HG03432 (cell line): Measurements from ENCODE around the gene MAST3.
"Not testable (repeated sequence)": the region's sequence is repeated elsewhere in the genome, so short reads cannot be mapped to it uniquely, and the experiment has no call there.

Experiments used
- ATAC-seq: cut with Tn5 transposase; IDR thresholded peaks from one replicate; pipeline ENCODE4 v1.9.1; 2021; ENCODE audit warnings: mild to moderate bottlenecking, moderate library complexity; ENCODE audit not compliant: unreplicated experiment

Gene MAST3

DNA sequence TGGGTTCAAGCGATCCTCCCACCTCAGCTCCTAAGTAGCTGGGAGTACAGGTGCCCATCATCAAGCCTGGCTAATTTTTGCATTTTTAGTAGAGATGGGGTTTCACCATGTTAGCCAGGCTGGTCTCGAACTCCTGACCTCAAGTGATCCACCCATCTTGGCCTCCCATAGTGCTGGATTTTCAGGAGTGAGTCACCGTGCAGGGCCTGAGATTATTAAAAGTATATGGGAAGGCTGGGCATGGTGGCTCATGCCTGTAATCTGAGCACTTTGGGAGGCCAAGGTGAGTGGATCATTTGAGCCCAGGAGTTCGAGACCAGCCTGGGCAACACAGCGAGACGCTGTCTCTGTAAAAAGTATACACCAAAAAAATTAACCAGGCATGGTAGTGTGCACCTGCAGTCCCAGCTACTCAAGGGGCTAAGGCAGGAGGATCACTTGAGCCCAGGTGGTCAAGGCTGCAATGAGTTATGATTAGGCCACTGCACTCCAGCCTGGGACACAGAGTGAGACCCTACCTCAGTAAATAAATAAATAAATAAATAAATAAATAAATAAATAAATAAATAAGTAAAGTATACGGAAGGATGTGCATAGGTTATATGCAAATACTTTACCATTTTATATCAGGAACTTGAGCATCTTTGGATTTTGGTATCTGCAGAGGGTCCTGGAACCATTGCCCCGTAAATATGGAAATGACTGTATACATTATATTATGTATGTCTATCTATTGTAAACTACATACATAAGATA, 11.7 kb upstream of the MAST3 start:
- ATAC-seq, result no peak

DNA sequence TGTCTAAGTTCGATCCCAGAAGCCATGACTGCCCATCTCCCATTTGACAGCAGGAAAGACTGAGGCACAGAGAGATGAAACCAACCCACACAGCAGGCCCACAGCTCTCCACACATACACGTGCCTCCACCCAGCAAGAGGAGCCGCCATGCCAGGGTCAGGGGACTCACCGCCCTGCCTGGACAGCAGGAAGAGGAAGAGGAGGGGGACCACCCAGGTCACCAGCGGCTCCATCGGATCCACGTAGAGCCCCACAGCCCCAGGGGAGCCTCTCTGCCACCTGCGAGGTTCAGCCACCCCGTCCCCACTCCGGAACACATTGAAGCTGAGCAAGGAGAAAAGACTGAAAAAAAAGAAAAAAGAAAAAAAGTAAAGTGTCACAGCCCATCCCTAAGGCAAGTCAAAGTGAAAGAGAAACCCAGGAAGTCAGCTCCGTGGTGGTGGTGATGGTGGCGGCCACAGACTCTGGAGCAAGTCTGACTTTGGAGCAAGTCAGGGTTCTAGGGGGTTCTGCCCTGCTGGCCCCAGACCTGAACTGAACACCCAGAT, 10.9 kb upstream of the MAST3 start, which contains the start of gene IL12RB1:
Gene IL12RB1, minus strand, starts transcription at position 345 of the 549 bp plus-strand sequence. Its CDS starts 111 bp downstream, at position 234.
- no peak for ATAC-seq

DNA sequence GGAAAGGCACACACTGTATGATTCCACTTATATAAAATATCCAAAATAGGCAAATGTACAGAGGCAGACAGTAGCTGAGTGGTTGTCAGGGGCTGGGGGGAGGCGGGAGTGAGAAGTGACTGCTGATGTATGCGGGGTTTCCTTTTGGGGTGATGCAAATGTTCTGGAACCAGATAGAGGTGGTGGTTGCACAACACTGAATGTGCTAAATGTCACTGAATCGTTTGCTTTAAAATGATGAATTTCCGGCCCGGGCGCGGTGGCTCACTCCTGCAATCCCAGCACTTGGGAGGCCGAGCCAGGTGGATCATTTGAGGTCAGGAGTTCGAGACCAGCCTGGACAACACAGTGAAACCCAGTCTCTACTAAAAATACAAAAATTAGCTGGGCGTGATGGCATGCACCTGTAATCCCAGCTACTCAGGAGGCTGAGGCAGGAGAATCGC, 8.5 kb upstream of the MAST3 start:
- peak; percentile 43 for ATAC-seq

DNA sequence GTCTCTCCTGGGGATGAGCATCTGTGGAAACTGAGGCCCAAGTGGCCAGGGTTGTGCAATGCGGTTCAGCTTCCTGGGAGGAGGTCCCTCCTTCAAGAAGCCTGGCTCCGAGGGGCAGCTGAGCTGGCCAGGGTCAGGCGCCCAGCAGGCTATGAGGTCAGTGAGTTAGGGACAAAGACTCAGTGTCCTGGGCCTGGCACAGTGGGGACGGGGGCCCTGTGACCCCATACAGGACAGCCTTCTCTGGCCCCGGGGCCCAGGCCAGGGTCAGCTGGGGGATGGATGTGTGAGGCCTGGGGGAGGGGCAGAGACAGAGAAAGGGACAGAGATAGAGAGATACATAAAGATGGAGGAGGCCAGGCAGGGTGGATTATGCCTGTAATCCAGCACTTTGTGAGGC, 7.9 kb upstream of the MAST3 start:
- ATAC-seq, result no peak

DNA sequence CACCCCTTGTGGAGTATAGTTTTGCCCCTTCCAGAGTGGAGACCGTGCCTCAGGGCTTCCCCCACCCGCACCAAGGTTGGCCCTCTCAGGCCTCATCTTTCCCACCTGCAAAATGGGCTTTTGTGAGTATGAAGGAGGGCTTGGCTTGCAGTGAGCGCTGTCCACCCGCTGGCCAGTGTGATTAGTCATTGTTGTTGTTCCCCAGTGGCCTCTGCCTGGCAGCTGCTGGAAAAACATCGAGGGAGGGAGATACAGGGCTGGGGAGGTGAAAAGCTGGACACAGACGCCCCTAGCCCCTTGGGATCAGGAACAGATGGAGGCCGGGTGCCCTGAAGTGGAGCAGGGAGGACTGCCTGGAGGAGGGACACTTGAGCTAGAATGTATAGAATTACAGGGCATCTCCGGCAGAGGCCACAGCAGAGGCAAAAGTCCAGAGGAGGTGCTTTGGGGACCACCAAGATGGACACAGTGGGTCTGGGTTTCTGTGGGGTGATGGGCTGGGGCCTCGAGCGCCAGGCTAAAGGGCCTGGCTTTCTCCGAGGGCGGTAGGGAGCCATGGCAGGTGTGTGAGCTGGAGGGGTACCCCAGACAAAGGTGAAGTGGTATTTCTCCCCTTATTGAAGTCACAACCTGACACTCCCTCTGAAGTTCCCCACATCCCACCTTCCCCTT, 6.9 kb upstream of the MAST3 start:
- ATAC-seq, result no peak

DNA sequence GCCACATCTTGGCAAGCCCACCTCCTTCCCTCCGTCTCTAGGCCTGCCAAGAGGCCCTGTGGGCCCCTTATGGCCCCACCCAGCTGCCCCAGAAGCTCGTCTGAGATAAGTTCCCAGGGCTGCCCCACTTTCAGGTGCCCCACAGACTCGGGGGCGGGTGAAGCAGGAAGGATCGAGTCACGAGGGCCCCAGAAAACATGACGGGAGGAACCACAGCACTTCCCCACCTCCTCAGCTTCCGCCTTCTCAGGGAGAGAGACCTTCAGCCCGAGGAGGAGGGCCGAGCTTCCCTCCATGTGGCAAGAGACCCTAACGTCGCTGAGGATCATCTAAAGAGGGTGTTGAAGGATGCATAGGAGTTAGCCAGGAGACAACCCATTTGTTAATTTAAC, 6.4 kb upstream of the MAST3 start:
- ATAC-seq, result no peak

DNA sequence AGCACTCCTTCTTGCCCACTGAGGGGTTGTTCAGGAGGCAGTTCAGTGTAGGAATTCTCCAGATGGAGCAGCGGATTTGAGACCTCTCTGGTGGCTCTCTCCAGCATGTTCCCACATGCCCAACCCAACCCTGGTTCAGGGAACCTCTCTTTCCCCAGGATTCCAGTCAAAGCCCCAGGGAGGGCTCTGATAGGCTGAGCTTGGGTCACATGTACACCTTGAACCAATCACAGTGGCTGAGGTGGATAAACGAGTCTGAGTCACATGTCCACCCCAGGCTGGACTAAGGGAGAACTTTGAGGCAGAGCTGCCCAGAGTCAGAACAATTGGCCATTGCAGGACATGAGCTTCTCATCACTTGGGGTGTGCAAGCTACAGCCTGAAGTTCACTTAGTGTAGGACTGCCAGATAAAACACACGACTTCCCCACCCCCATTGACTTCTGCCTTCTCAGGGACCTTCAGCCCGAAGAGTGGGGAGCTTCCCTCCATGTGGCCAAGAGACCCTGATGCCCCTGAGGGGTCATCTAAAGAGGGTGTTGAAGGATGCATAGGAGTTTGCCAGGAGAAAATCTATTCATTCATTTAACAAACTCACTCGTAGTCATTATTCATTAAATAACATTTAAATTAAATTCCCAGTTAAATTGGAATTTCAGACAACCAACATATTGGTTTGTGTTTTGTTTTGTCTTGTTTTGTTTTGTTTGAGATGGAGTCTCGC, 4.0 kb upstream of the MAST3 start:
- ATAC-seq, result no peak

DNA sequence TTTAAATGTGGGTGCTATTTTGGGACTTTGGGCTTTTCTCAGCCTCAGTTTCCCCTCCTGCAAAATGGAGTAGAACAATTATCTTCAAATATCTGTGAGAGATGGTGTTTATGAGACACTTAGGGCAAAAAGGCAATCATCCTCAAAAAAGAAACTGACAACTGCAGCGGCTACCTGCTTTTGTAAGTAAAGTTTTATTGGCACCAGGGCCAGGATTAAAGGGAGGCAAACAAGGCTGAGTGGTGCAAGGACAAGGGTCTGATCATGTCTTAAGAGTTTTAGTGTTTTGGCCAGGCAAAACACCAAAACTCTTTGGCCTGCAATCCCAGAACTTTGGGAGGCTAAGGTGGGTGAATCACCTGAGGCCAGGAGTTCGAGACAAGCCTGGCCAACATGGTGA, 1.3 kb upstream of the MAST3 start:
- no peak for ATAC-seq

DNA sequence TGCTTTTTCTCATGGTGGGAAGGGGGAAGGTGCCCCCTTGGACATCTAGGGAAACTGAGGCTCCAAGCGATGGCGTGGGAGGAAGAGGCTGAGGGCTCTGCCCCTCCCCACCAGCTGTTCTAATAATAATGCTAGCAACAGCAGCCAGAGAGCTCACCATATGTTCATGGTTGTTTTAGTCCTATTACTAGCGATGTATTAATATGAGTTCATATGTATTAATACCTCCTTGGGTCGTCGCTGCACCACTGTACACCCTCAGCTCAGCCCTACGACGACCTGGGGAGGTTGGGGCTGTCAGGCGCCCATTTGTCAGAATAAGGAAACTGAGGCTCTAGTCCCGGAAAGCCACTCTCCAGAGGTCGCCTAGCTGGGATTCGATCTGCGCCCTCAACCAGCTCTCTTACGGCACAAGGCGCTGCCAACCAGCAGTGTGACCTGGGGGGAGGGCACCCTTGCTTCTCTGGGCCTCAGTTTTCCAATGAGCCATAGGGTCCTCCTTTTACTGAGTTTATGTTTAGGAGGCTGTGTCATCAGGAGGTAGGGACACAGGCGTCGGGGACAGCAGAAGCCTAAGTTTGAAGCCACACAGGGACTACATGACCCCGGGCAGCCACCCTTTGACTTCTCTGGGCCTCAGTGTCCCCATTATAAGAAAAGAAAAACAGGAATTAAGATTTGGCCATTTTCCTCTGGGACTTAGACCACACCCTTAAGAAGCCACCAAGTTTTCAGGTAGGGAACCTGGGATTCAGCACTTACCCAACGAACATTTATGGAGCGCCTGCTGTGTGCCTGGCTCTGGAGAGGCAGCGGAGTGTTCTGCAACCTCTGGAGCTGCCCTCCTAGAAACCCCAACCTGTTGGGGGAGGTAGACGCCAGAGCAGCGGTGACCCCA, 664 bp downstream of the MAST3 start:
- ATAC-seq, result no peak

DNA sequence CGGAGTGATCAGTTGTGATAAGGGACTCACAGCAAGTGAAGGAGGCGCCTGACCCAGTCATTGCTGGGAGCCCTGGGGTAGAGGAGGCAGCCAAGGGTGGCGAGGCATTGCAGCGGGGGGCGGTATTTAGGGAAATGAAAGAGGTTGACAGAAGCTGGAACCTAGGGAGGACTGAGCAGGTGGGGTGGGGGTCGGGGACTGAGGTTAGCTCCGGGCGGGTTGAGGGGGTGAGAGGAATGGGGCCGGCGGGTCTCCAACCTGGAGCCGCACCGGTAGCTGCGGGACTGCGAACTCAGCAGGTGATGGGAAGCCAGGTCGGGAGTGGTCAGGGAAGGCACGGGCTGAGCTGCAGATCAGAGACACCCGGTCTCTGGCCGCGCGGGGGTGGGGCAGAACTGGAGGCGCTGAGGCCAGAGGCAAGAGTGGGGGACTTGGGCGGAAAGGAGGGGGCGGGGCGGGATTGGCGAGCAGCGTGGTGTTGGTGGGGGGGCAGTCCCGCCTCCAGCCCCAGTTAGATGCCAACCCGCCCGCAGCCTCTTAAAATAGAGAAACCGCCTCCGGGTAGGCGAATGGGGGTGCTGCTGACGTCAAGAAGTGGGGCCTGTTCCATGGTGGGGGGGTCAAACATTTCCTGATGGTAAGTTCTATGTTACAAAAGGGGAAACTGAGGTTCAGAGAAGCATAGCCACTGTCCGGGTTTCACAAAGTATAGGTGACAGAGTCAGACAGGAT, 1.5 kb downstream of the MAST3 start:
- peak; percentile 60 for ATAC-seq

DNA sequence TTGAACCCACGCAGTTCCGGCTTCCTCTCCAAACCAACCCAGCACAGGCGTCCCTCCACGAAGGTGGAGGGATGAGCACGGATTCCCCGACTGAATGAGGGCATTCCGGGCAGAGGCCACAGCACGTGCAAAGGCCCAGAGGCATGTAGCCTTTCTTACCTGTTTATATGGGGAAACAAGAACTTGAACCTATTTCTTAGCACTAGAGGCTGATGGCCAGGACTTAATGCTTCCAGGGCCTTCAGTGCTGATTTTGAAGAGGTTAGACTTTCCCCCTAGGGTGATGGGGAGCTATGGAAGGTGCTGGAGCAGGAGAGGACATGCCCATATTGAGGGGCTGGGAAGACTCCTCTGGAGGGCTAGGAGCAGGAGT, 2.0 kb downstream of the MAST3 start:
- ATAC-seq, result no peak

DNA sequence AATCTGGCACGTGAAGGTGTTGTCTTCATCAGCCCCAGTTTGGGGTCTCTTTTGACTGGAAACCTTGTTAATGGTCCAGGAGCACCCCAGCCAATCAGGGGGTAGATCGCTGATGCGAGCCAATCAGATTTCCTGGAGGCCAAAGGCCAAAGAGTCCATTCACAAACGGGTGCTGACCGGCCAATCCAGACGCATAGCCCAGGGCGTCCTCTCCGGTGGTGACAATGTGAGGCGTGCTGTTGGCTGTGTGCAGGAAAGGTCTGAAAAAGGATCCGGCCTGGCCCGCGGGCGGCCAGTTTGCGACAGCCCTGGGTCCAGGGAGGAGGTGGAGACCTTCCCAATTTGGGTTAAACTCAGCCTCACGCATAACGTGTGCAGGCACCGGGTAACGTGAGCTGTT, 3.1 kb downstream of the MAST3 start:
- ATAC-seq, result no peak

DNA sequence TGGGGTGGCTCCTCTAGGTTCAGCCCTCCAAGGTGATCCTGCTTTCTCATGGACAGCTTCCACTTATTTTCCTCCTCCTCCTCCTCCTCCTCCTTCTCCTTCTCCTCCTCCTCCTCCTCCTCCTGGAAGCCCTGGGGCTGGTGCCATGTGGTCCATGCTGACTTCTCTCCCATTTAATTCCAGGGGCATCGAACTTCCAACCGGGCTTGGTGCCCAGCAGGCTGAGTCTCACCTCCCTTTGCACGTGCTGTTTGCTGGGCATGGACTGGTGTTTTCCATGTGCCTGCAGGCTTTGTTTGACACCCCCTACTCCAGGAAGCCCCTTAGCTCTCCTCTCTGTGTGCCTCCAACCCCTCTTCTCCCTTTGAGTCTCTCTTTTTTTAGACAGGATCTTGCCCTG, 3.7 kb downstream of the MAST3 start:
- ATAC-seq, result no peak

DNA sequence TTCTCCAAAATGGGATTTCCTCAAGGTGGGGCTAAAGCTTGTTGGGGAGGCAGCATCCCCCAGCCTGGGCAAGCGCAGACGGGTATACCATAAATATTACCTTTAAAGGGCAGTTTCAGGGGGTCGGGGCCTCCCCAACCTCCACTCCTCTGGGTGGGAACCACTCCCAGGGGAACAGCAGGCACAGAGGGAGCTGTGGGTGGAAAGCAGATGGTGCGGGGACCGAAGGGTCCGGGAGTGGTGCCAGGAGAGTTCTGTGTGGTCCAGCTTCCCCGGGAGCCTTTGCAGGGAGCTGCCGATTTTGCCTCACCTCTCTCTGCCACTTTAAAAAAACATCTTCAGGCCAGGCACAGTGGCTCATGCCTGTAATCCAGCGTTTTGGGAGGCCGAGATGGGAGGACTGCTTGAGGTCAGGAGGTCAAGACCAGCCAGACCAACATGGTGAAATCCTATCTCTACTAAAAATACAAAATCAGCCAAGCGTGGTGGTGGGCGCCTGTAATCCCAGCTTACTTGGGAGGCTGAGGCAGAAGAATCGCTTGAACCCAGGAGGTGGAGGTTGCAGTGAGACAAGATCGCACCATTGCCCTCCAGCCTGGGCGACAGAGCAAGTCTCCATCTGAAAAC, 5.5 kb downstream of the MAST3 start:
- no peak for ATAC-seq

DNA sequence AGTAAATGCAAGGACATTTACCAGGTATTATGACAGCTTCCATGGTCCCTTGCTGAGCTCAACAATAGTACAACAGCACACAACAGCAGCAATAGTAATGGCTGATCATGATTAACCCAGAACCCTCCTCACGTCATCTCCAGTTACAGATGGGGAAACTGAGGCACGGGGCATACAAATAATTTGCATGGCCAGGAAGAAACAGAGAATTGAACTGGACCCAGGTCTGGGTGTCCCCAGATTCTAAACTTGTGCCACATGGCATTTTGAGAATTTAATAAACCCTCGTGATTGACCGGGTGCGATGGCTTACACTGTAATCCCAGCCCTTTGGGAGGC, 7.2 kb downstream of the MAST3 start:
- peak; percentile 12 for ATAC-seq

DNA sequence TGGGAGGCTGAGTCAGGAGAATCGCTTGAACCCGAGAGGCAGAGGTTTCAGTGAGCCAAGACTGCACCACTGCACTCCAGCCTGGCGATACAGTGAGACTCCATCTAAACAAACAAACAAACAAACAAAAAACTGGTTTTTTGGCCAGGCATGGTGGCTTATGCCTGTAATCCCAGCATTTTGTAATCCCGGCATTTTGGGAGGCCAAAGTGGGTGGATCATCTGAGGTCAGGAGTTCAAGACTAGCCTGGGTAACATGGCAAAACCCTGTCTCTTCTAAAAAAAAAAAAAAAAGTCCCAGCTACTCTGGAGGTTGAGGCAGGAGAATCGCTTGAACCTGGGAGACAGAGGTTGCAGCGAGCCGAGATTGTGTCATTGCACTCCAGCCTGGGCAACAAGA, 7.7 kb downstream of the MAST3 start:
- not testable (repeated sequence) for ATAC-seq

DNA sequence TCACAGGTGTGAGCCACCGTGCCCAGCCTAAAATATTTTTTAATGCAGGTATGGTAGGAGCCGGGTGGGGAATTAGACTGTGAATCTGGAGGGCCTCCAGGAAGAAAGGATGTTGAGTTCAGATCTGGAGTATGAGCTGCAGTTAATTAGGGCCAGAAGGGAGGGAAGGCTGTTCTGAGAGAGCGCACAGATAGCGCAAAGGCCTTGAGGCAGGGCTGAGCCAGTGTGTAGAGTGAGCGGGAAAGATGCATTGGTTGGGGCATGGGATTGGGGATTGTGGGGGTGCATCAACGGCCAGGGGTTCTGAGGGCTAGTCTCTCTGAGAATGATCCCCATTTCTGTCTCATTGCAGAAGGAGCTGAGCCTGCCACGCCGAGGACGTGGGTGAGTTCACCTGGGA, 9.7 kb downstream of the MAST3 start:
- ATAC-seq, result no peak

DNA sequence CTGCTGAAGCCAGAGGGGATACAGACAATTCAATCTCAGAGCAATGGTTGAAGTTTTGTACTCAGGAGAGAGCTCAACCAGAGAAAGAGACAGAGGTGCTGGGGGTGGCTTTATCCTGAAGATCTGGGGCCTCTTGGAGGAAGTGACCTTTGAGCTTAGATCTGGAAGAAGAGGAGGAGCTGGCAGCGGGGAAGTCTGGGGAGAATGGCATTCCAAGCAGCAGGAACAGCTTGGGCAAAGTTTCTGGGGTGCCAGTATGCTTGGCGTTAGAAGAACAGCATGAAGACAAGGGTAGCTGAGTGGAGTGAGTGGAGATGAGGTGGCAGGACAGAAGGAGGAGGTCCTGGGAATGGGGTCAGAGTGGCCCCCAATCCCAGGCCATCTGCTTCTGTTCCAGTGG, 11.3 kb downstream of the MAST3 start:
- ATAC-seq, result no peak

DNA sequence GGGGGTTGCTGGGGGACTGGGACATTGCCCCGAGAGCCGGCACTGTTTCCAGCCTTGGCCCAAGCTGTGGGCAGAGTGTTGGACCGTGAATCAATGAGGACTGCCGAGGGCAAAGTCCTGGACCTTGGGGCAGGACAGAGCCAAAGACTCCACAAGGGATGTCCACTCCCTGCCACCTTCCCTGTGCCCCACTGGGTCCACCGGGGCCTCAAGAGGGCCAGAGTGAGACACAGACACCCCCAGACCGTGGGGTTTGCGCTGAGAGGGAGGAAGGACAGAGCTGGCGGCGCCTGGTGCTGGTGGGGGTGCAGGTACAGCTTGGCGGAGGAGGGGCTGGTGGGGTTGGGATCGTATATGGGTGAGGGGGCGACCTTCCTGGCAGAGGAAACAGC, 11.8 kb downstream of the MAST3 start:
- no peak for ATAC-seq
